OCI-LY7 (cell line): ENCODE results near the gene MRPS11. TPM values are rescaled to one million over a fixed set of nuclear protein-coding genes. Genes with fewer than 3 reads are reported as not detected.
"Not testable (repeated sequence)": the region's sequence is repeated elsewhere in the genome, so short reads cannot be mapped to it uniquely, and the experiment has no call there.

Experiments
- BruUV-seq: library from RNA; stranded (reverse); fragments of 400-500 nt; replicated peaks from 2 replicates; lab custom pipeline; 2021; lab: Mats Ljungman, UMichigan
- CTCF ChIA-PET: fragments of 300-600 bp; sonication (Branson Sonifier 250); formaldehyde crosslinking; loops from one replicate; lab custom pipeline; 2022; ENCODE audit warnings: antibody characterized with exemption; ENCODE audit not compliant: unreplicated experiment; lab: Charles Lee
- POLR2A ChIA-PET: fragments of 300-600 bp; sonication (Branson Sonifier 250); formaldehyde crosslinking; loops from one replicate; lab custom pipeline; 2022; ENCODE audit warnings: antibody characterized with exemption; lab: Charles Lee
- DNase-seq: peaks from one replicate; pipeline ENCODE4 v3.0.0-alpha.2; 2015; ENCODE audit warnings: low spot score
- H2AFZ ChIP-seq: fragments of 200-600 bp; sonication (generic), shearing (Covaris generic); 2 replicates; pipeline ENCODE4 v1.6.1; 2014; ENCODE audit warnings: mild to moderate bottlenecking, antibody characterized with exemption, low read length, moderate library complexity
- H3K27ac ChIP-seq: fragments of 200-600 bp; sonication (generic); 2 replicates; pipeline ENCODE4 v1.5.1; 2014; ENCODE audit warnings: mixed run types, low read depth, mild to moderate bottlenecking, moderate library complexity, low read length, inconsistent platforms; ENCODE audit not compliant: poor library complexity, severe bottlenecking
- H3K36me3 ChIP-seq: fragments of 200-600 bp; sonication (generic); 2 replicates; pipeline ENCODE4 v1.6.1; 2014; ENCODE audit warnings: mild to moderate bottlenecking, antibody characterized with exemption, low read length, moderate library complexity, mixed read lengths; ENCODE audit not compliant: insufficient read depth
- H3K4me1 ChIP-seq: fragments of 200-600 bp; sonication (generic); 2 replicates; pipeline ENCODE4 v1.5.1; 2014; ENCODE audit warnings: mild to moderate bottlenecking, low read length; ENCODE audit not compliant: insufficient read depth, poor library complexity, severe bottlenecking
- H3K4me2 ChIP-seq: fragments of 200-600 bp; sonication (generic); 2 replicates; pipeline ENCODE4 v1.6.1; 2014; ENCODE audit warnings: mild to moderate bottlenecking, low read length
- H3K4me3 ChIP-seq: fragments of 200-600 bp; sonication (generic); 2 replicates; pipeline ENCODE4 v1.5.1; 2014; ENCODE audit warnings: mild to moderate bottlenecking, low read depth, low read length; ENCODE audit not compliant: poor library complexity, severe bottlenecking
- H3K79me2 ChIP-seq: fragments of 200-600 bp; sonication (generic); 2 replicates; pipeline ENCODE4 v1.6.1; 2016; ENCODE audit warnings: low read depth, mild to moderate bottlenecking, low read length, moderate library complexity, mixed read lengths; ENCODE audit not compliant: insufficient read depth
- H3K9me2 ChIP-seq: fragments of 200-600 bp; sonication (generic); 2 replicates; pipeline ENCODE4 v1.6.1; 2016; ENCODE audit warnings: mild to moderate bottlenecking, low read length, mixed read lengths; ENCODE audit not compliant: insufficient read depth
- H3K9me3 ChIP-seq: fragments of 200-600 bp; sonication (generic); 2 replicates; pipeline ENCODE4 v1.6.1; 2014; ENCODE audit warnings: mild to moderate bottlenecking, mixed run types, low read length, mixed read lengths
- H4K20me1 ChIP-seq: fragments of 200-600 bp; sonication (generic); 2 replicates; pipeline ENCODE4 v1.6.1; 2014; ENCODE audit warnings: mild to moderate bottlenecking, antibody characterized with exemption, low read length, moderate library complexity, mixed read lengths; ENCODE audit not compliant: insufficient read depth
- CTCF ChIP-seq: fragments of 200-600 bp; sonication (generic); conservative IDR thresholded peaks from 2 replicates; pipeline ENCODE4 v1.5.1; 2014; ENCODE audit warnings: mild to moderate bottlenecking, antibody characterized with exemption, low read length, moderate library complexity, mixed read lengths
- EZH2phosphoT487 ChIP-seq: fragments of 200-600 bp; sonication (generic); IDR thresholded peaks from 2 replicates; pipeline ENCODE4 v1.6.1; 2018; ENCODE audit warnings: low read depth, borderline replicate concordance, mild to moderate bottlenecking, mixed run types, antibody characterized with exemption, low read length, moderate library complexity, mixed read lengths
- intact Hi-C: fragments of 100-400 bp; cut with micrococcal nuclease; formaldehyde crosslinking; loops from one replicate; pipeline ENCODE4 v1.10.0; 2022; ENCODE audit not compliant: unreplicated experiment
- total RNA-seq, 2 experiments: library from RNA; depleted of rRNA in 1 of 2; stranded (reverse); fragments of >200 nt in 1 of 2; shearing (Covaris generic) in 1 of 2; gene quantifications; 2 replicates each; pipeline ENCODE4 v1.2.3, GENCODE V29; 2014 to 2022

The MRPS11 gene
- total RNA-seq, 2 experiments from 2014 or later = 61.6 to 84.0 TPM

DNA sequence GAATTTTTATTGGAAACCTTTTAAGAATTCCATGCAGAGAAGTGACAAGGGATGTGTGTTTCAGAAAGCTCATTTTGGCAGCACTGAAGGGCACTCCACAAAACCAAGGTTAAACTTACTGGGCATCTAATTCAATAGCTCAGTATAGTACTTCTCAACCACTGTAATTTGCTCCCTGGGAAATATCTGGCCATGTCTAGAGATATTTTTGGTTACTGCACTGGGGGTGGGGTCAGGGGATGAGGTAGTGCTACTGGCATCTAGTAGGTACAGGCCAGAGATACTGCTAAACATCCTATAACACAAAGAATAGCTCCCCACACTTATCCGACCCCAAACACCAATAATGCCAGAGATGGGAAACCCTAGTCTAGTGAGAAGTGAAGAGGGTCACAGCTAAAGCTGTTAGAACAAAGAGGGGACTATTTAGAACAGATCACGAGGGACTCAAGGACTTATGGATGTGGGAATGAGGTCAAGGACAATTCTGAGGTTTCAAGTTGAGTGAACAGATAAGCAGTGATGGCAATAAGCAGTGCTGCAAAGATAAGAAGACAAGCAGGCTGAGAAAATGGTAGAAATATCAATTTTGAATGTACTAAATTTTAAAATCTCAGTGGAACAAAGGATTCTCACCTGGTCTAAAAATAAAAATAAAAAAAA is 3.5 kb upstream of the MRPS11 start:
- intact Hi-C loops = no loop called here
- Histone ChIP-seq H3K9me3 (no peaks in the 10 kb centered on the region), H3K36me3 (peaks cover 71% of the 10 kb centered on the region), H2AFZ (no peak overlapping the region), H4K20me1 (peaks cover 8% of the 10 kb centered on the region; the same call in 1 of the 2 replicates), H3K27ac (no peak overlapping the region), H3K9me2 (no peaks in the 10 kb centered on the region), H3K4me2 (no peak overlapping the region), H3K4me3 (no peak overlapping the region), H3K4me1 (peaks cover 20% of the 10 kb centered on the region), H3K79me2 (peaks cover 33% of the 10 kb centered on the region)
- TF ChIP-seq EZH2phosphoT487 = no peak
- CTCF ChIA-PET = no interaction called here
- no peak for DNase-seq
- BruUV-seq = no TSS peak
- POLR2A ChIA-PET = no interaction called here

DNA sequence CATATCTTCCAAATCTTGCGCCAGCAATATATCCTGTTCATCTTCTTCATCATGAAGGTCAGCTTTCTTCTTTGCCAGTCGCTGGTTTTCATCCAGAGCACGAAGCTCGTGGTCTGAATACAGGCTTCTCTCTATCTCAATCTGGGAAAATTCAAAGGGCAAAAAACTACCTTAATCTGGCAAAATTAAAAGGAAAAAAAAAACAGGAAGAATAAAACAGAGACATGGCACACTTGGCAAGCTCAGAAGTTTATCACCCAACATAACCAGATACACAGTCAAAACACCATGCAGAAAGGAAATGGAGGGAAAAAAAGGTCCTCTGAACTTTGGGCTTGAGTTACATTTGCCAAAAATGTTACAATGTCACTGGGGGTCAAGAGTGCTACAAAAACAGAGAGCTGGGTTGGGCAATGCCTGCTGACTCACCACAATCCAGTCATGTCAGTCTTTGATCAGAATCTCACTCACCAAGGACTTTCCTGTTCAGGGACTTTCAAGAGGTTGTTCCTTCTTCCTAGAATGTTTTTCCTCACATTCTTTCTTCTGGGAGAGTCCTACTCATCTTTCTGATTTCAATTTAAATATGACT is 1.8 kb upstream of the MRPS11 start:
- ChIA-PET POLR2A (interaction anchor here (0.5 to 1.4 kb wide), 3 partner anchors 27 to 252 kb away, joined by 3 to 4 read pairs (median 3); no protein-coding TSS in a partner anchor), CTCF (no interaction called here)
- Histone ChIP-seq H3K4me1 (peaks cover 30% of the 10 kb centered on the region), H3K27ac (no peak overlapping the region), H3K9me2 (no peaks in the 10 kb centered on the region), H3K4me2 (peak overlapping the region; percentile 84), H3K9me3 (no peaks in the 10 kb centered on the region), H3K36me3 (peaks cover 70% of the 10 kb centered on the region), H3K79me2 (peaks cover 41% of the 10 kb centered on the region), H4K20me1 (peaks cover 8% of the 10 kb centered on the region; the same call in 1 of the 2 replicates), H3K4me3 (peak overlapping the region; percentile 93), H2AFZ (no peak overlapping the region)
- intact Hi-C loops = loop anchor here (2.0 to 5.0 kb wide), 4 partner anchors 65 to 197 kb away; partner anchors contain the start of genes AEN and DET1
- DNase-seq = no peak
- TF ChIP-seq EZH2phosphoT487 (no peak), CTCF (no peak)
- BruUV-seq = no TSS peak

DNA sequence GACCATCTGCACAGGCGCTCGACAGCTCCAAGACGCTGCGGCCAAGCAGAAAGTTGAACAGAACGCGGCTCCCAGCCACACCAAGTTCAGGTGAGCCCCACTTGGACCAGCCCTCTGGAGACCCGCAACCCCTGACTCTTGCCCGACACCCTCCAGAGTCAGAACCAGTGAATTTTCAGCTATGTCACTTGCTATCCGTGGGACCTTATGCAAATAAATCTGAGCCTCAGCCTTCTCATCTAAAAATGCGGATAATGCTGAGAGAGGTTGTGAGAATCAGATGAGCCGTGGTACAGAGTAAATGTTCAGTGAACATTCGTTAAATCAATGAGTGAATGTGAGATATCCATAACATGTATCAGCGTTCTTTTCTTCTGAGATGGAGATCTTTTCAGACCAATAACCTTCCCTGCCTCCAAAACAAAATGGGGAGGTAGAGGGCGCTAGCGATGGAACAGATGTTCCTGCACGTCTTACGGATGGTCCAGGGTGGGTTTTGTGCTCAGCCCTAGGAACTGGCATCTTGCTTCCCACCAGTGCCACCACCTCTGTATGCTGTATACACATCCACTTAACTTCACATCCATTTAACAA is 524 bp downstream of the MRPS11 start:
- Histone ChIP-seq H3K36me3 (peaks cover 64% of the 10 kb centered on the region), H3K79me2 (peaks cover 41% of the 10 kb centered on the region), H4K20me1 (peaks cover 8% of the 10 kb centered on the region; the same call in 1 of the 2 replicates), H3K9me3 (no peaks in the 10 kb centered on the region), H3K9me2 (no peaks in the 10 kb centered on the region), H3K4me1 (peaks cover 31% of the 10 kb centered on the region), H2AFZ (peak overlapping the region; percentile 67; the same call in 1 of the 2 replicates), H3K27ac (peak overlapping the region; percentile 64), H3K4me3 (peak overlapping the region; percentile 93), H3K4me2 (peak overlapping the region; percentile 84)
- TSS peak; percentile 71 for BruUV-seq
- DNase-seq = peak; percentile 40
- ChIA-PET POLR2A (interaction anchor here (0.6 to 1.6 kb wide), 6 partner anchors 50 to 1531 kb away, joined by 3 to 7 read pairs (median 4); no protein-coding TSS in a partner anchor), CTCF (interaction anchor here (0.6 to 1.4 kb wide), 2 partner anchors 13 to 111 kb away, joined by 3 to 5 read pairs; no protein-coding TSS in a partner anchor)
- TF ChIP-seq CTCF (peak; percentile 80), EZH2phosphoT487 (no peak)
- intact Hi-C loops = loop anchor here (2.0 to 5.0 kb wide), 4 partner anchors 67 to 194 kb away; partner anchors contain the start of genes AEN and DET1

DNA sequence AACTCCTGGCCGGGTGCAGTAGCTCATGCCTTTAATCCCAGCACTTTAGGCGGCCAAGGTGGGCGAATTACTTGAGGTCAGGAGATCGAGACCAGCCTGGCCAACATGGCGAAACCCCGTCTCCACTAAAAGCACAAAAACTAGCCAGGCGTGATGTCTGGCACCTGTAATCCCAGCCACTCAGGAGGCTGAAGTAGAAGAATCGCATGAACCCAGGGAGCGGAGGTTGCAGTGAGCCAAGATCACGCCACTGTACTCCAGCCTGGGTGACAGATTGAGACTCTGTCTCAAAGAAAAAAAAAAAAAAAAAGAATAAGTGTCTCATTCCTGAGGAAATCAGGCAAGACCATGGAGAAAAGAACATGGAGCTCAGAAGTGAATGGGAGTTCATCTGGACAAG is 1.2 kb downstream of the MRPS11 start:
- H2AFZ ChIP-seq, CTCF ChIA-PET, DNase-seq, H3K9me2 ChIP-seq, H3K9me3 ChIP-seq, BruUV-seq, H3K27ac ChIP-seq, H4K20me1 ChIP-seq: not testable (repeated sequence)
- intact Hi-C loops = loop anchor here (5.0 kb wide), 1 partner anchor 194 kb away; no protein-coding TSS in a partner anchor
- peaks cover 41% of the 10 kb centered on the region for H3K79me2 ChIP-seq
- H3K4me2 ChIP-seq = peak overlapping the region; percentile 84
- peaks cover 31% of the 10 kb centered on the region for H3K4me1 ChIP-seq
- POLR2A ChIA-PET = interaction anchor here (0.8 kb wide), 1 partner anchor 10 kb away, joined by 3 read pairs; no protein-coding TSS in a partner anchor
- peaks cover 64% of the 10 kb centered on the region for H3K36me3 ChIP-seq
- peak overlapping the region; percentile 93 for H3K4me3 ChIP-seq
